NOMO-1 treated with dmso at 0.1 percent for 144 hours (cell line): ENCODE results near the gene PLD3.
"Not testable (repeated sequence)": the region's sequence is repeated elsewhere in the genome, so short reads cannot be mapped to it uniquely, and the experiment has no call there.

Source experiments
- DNase-seq: peaks from one replicate; lab custom pipeline; 2025; ENCODE audit not compliant: unreplicated experiment; lab: John Stamatoyannopoulos, UW

Gene PLD3

DNA sequence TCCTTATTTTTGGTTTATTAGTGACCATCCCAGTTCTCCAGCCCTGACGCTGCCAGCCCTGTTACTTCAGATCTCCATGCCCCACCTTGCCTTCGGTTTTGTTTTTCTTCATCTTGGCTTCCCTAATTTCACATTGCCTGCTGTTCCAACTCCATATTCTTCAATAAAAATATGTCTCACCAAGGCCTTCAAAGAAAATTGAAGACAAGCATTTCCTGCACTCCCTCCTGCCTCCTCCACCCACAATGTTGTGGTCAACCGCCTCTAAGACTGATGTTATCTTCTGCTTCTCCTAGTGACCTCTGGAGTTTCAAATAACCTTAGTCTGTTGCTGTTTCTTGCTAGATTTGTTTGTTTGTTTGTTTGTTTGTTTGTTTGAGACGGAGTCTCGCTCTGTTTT, 14.6 kb downstream of the PLD3 start:
- DNase-seq: peak; percentile 71

- no peak for DNase-seq
These were observed 16.5 kb downstream of the PLD3 start for GRCh38 chr19:40365010-40365409.

GRCh38 chr19:40365613-40366401, 17.3 kb downstream of the PLD3 start:
- DNase-seq: peak; percentile 56

- no peak for DNase-seq
These were observed 18.4 kb downstream of the PLD3 start for GRCh38 chr19:40366697-40367561.

DNA sequence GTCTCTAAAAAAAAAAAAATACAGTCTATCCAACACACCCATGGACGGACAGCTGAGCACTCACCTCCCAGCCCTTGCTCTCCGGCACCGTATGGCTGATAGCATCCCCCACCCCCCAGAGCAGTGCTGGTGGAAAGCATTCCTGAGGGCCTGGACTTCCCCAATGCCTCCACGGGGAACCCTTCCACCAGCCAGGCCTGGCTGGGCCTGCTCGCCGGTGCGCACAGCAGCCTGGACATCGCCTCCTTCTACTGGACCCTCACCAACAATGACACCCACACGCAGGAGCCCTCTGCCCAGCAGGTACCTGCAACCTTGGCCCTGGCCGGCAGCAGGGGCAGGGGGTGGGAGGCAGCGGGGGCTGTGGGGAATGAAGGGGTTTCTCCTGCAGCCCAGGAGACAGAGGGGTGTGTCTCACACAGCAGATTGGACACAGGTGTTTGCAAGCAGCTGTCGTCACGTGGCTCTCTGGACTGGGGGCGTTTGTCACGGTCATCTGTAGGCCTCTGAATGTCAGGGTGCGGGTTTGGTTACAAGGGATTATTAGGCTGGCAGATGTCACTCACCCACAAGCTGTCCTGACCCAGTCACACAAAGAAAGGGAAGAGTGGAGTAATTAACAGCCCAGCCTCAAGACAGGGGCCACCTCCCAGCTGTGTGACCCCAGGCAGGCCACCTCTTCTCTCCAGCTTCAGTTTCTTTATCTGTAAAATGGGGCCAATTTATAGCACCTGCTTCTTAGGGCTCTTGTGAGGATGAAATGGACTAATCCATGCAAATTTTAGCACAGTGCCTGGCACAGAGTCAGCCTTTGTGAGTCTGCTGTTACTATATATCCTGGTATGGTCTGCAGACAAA, 19.3 kb downstream of the PLD3 start:
- no peak for DNase-seq

- DNase-seq: no peak
These were observed 21.3 kb downstream of the PLD3 start for GRCh38 chr19:40369797-40370196.

- DNase-seq: not testable (repeated sequence)
These were observed 21.8 kb downstream of the PLD3 start for GRCh38 chr19:40370253-40370652.

- no peak for DNase-seq
These were observed 22.7 kb downstream of the PLD3 start for GRCh38 chr19:40370997-40371801.

DNA sequence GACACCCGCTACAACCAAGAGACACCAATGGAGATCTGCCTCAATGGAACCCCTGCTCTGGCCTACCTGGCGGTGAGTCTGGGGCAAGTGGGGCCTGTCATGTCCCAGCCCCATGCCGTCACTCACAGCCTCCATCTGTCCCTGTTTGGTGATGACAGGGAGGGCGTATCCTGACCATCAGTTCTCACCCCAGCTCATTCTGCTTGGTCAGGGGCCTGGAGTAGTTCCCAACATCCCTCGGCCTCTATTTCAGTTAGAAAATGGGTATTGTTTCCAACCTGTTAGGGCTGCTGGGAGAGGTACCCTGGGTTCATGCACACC, 23.3 kb downstream of the PLD3 start:
- no peak for DNase-seq

DNA sequence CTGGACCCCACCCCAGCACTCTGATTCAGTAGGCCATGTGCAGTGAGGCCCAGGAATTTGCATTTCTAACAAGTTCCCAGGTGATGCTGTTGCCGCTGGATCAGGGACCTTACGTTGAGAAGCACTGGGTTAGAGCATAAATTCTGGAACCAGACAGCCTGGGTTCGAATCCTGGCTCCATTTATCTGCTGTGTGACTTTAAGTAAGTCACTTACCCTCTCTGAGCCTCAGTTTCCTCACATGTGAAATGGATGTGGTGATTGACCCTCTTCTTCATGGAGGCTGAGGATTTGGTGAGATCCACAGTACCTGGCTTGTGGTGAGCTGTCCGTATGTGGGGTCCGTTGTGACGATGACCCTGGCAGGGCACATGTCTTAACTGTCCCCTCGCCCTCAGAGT, 25.6 kb downstream of the PLD3 start:
- no peak for DNase-seq

DNA sequence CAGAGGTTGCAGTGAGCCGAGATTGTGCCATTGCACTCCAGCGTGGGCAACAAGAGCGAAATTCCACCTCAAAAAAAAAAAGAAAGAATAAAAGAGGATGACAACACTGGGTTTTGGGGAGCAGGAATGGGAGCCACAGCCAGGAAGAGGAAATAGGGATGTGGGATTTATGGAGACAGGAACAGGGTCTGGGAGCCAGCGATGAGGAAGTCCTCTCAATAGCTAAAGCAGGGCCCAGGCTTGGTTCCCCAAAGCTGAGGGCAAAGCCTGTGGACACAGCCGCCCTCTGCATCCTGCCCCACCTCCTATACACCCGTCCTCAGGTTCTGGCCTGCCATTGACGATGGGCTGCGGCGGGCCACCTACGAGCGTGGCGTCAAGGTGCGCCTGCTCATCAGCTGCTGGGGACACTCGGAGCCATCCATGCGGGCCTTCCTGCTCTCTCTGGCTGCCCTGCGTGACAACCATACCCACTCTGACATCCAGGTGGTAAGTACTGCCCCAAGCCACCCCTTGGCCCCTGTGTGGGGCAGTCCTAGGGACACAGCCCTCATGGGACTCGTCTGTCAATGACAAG, 27.9 kb downstream of the PLD3 start:
- no peak for DNase-seq

GRCh38 chr19:40377876-40378385, 29.4 kb downstream of the PLD3 start:
- no peak for DNase-seq

- DNase-seq: no peak
These were observed 30.0 kb downstream of the PLD3 start for GRCh38 chr19:40378509-40378908.

GRCh38 chr19:40379446-40380198, 31.1 kb downstream of the PLD3 start:
- DNase-seq: no peak

DNA sequence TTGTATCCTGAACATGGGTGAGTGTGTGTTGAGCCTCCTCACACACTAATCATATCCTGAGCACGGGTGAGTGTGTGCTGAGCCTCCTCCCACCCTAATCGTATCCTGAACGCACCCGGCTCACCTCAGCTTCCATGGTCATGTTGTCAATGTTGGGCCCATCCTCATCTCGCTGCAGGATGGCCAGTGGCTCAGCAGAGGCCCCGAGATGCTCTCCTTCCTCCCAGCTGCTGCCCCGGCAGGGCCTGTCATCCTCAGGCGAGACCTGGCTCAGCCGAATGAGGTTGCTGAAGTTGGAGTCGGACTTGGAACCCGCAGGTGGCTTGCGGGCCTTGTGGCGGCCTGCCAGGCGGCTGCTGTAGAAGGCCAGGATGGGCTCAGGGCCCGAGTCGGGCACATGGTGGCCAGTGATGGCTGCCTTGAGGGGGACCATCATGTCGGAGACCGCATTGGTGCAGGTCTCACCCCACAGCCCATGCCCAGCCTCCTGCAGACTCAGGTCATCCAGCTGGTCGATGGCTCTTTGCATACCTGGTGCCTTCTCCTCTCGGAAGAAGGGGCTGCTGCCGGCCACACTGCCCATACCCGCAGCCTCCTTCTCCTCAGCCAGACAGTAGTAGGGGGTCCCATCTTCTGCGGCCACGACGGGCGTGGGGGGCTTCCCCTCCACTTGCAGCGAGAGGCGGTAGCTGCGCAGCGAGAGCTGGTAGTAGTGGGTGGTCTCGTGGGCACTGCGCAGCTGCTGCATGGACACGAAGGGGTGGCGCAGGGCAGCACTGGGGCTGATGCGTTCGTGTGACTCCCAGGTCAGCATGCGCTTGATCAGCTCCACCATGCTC, 31.9 kb downstream of the PLD3 start:
- DNase-seq: no peak

GRCh38 chr19:40381321-40381720, 32.8 kb downstream of the PLD3 start:
- DNase-seq: no peak

DNA sequence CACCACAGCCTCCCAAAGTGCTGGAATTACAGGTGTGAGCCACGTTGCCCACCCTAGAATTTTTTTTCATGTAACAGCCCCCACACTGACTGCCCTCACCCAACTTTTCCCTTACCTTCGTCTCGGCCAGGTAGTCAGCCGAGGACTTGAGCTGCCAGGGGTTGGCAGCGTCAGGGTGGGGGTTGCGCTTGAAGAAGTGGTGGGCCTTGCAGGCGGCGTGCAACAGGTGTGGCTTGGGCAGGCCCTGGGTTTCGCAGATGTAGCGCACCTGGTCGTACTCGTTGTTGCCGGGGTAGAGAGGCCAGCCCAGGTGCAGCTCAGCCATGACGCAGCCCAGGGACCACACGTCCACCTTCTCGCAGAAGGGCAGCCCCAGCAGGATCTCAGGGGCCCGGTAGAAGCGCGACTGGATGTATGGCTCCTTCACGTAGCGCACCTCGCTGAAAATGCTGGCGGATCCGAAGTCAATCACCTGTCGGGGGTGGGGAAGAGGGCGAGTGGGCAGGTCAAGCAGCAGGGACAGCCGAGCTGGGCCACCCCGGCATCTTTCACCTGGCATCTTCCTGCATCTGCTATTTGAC, 35.3 kb downstream of the PLD3 start:
- no peak for DNase-seq

- no peak for DNase-seq
These were observed 38.7 kb downstream of the PLD3 start for GRCh38 chr19:40387155-40387554.
